Adrenal gland (tissue), 12 donors: ENCODE measurements around the gene HEMK1. TPM values are rescaled to one million over a fixed set of nuclear protein-coding genes. Genes with fewer than 3 reads are reported as not detected.
A peak's percentile ranks its signal among the peaks of the same experiment; 100 is the strongest.

Experiments
- DNase-seq, 7 donors: peaks; one replicate each; pipeline ENCODE4 v3.0.0-alpha.2; 2019 to 2020
- H3K27ac ChIP-seq, 5 donors: fragments of 200-600 bp; sonication (generic) in 4 of 5; 1 replicate in 3 of 5; 2 replicates in 2 of 5; pipeline versions ENCODE4 v1.5.1 to v1.8.0; 2016 to 2020; ENCODE audit warnings: mild to moderate bottlenecking in 1 of 5
- H3K27me3 ChIP-seq: fragments of 200-600 bp; 2 replicates; pipeline ENCODE4 v1.8.0; 2021
- H3K36me3 ChIP-seq, 2 donors: fragments of 200-600 bp; replicated peaks in 1 of 2; 1 replicate in 1 of 2; 2 replicates in 1 of 2; pipeline versions ENCODE4 v1.5.1 to v1.8.0; 2018 to 2022
- H3K4me1 ChIP-seq, 2 donors: fragments of 200-600 bp; replicated peaks in 1 of 2; 1 replicate in 1 of 2; 2 replicates in 1 of 2; pipeline versions ENCODE4 v1.5.1 to v1.8.0; 2018 to 2021
- H3K4me3 ChIP-seq, 4 donors: fragments of 200-600 bp; sonication (generic) in 3 of 4; one replicate each; pipeline ENCODE4 v1.5.1; 2016 to 2018
- H3K9me3 ChIP-seq, 3 donors: fragments of 200-600 bp; sonication (generic) in 1 of 3; replicated peaks in 1 of 3; 1 replicate in 2 of 3; 2 replicates in 1 of 3; pipeline versions ENCODE4 v1.5.1 to v1.8.0; 2016 to 2021
- CTCF ChIP-seq, 6 experiments: fragments of 450-650 bp in 4 of 6; fragments of 200-600 bp in 2 of 6; sonication (generic) in 1 of 6; IDR thresholded peaks; 1 replicate in 5 of 6; 2 replicates in 1 of 6; pipeline versions ENCODE4 v1.5.1 to v1.8.0; 2016 to 2021; ENCODE audit warnings: antibody characterized with exemption in 6 of 6, mild to moderate bottlenecking in 2 of 6, moderate library complexity in 1 of 6
- POLR2A ChIP-seq, 2 donors: fragments of 450-650 bp; IDR thresholded peaks; one replicate each; pipeline ENCODE4 v1.6.1; 2017; ENCODE audit warnings: antibody characterized with exemption in 2 of 2, mild to moderate bottlenecking in 2 of 2, moderate library complexity in 1 of 2
- WGBS, 4 donors: extraction: QIAGEN DNeasy Blood & Tissue Kit in 2 of 4; methylation state at CpG; one replicate each; pipeline versions ENCODE4 v1.1.5 to v1.1.7; 2013 to 2017; 5-methylcytosine and 5-hydroxymethylcytosine counted together
- intact Hi-C, 2 donors: fragments of 100-400 bp; cut with DNase I; formaldehyde crosslinking; loops; one replicate each; pipeline versions ENCODE4 v1.14.1 to v1.15.0; 2022 to 2023
- polyA plus RNA-seq, 3 donors: library from polyadenylated mRNA; stranded (reverse); fragments of 200-250 nt in 2 of 3; fragments of 350-450 nt in 1 of 3; fragmentation: Illumina TruSeq in 1 of 3; extraction: RNeasy Lipid Tissue Mini Kit (QIAGEN cat#74804) in 1 of 3; gene quantifications; one replicate each; pipeline ENCODE4 v1.2.3, GENCODE V29; 2013 to 2014
- total RNA-seq, 9 donors: library from RNA; depleted of rRNA in 4 of 9; stranded (reverse); fragments of >200 nt in 4 of 9; fragments of 120-200 nt in 1 of 9; fragmentation: NEBNext Ultra II Directional in 1 of 9; extraction: Animal tissue kit (Norgen Biotek cat#: 25700) in 1 of 9; gene quantifications; one replicate each; pipeline versions ENCODE4 v1.1.0 to v1.2.4, GENCODE V29; 2013 to 2023
- donor health status: healthy with polysubstance abuse.
- donor health status: Bipolar disorder and iron deficiency.
- donor health status: DM: yes; HTN: yes; CAD: no.
- donor health status: DM: no; HTN: no; CAD: no.
- donor health status: DM: no; HTN: no; CAD: no.
- donor health status: DM: yes; HTN: yes; CAD: no.

Gene HEMK1
- total and polyA plus RNA-seq, 12 donors = 9.1 to 46.4 (median 19.0) TPM

DNA sequence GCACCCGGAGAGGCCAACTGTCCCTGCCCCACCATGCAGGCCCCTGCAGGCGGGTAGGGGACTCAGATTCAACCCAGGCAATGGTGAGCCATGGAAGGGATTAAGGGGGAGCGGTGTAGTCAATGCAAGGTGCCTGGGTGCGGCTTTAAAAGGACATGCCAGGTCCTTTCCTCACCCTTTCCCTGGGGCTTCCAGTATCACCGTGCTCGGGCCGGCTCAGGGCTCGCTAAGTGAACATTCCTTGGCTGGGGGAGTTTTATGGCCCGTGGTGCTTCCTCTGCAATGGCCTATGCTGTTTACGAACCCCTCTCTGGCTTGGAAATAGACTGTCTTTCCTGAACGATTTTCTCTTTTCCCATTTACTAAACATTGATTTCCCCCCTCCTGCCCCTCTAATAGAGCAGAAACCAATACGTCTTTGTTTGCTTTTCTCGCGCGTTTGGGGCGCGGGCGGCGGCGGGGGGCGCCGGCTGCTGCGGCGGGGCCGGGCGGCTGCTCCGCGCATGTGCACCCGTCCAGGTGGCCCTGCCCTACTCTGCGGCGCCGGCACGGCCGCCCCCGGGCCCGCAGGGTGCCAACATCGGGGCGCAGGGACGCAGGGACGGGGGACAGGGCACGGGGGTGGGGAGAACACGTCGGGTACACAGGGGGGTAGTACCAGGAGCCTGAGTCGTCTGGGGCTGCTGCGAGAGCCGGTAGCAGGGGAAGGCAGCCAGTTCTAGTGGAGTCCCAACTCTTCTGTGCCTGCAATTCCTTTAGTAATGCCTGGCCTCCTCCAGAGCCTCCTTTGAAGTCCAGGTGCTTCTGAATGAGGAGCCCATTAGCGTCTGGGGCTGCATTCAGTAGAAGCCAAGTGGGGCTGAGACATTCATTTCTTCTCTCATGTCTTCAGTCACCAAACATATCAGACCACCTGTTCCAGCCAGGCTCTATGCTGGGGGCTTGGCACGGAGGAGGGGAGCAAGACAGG is 39.0 kb upstream of the HEMK1 start:
- 26 to 41% (median 33%) methylated on average over 28 to 48 of the region's 48 CpGs for WGBS, 4 donors
- intact Hi-C loops = no loop called here
- Histone ChIP-seq H3K27ac (no peak overlapping the region), H3K9me3 (no peaks in the 10 kb centered on the region), H3K4me3 (no peak overlapping the region), H3K4me1 (no peaks in the 10 kb centered on the region), H3K36me3 (no peaks in the 10 kb centered on the region), H3K27me3 (no peaks in the 10 kb centered on the region)
- TF ChIP-seq POLR2A (IDR thresholded peaks at IDR 0.05) = no peak
- TF ChIP-seq CTCF (IDR thresholded peaks at IDR 0.05) = no peak
- DNase-seq = no peak

DNA sequence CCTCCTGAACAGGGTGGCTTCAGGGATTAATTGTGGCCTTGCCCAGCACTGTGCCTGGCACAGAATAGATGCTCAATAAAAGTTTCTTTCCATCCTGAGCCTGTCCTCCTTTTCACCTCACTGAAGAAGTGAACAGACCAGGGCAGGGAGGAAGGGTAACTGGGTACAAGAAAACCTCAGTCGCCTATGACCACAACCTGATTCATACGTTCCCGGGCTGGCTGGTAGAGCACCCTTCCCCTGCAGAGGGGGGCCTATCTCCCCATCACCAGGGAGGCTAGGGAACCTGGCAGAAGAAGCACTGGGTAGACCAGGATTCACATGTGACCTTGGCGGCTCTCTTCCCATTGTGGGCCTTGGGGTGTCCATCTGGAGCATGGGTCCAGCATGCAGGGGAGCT is 38.1 kb upstream of the HEMK1 start:
- TF ChIP-seq CTCF (IDR thresholded peaks at IDR 0.05) (no peak), POLR2A (IDR thresholded peaks at IDR 0.05) (no peak)
- H3K9me3 ChIP-seq = no peaks in the 10 kb centered on the region
- intact Hi-C loops = no loop called here
- no peak overlapping the region for H3K27ac ChIP-seq
- no peak for DNase-seq
- no peaks in the 10 kb centered on the region for H3K27me3 ChIP-seq
- no peak overlapping the region for H3K4me3 ChIP-seq
- no peaks in the 10 kb centered on the region for H3K36me3 ChIP-seq
- H3K4me1 ChIP-seq = no peaks in the 10 kb centered on the region
- 89 to 90% (median 90%) methylated on average over 3 to 4 of the region's 4 CpGs for WGBS, 4 donors

- no peaks in the 10 kb centered on the region for H3K36me3 ChIP-seq
- no peak for DNase-seq
- WGBS, 4 donors = 67 to 78% (median 75%) methylated on average over 9 of the region's 9 CpGs
- peak overlapping the region in 2 of 5 donors; percentile 41 to 84 for H3K27ac ChIP-seq
- no peak for TF ChIP-seq POLR2A (IDR thresholded peaks at IDR 0.05)
- peak in 1 of 6 experiments; percentile 32 for TF ChIP-seq CTCF (IDR thresholded peaks at IDR 0.05)
- no peak overlapping the region for H3K4me3 ChIP-seq
- no peaks in the 10 kb centered on the region for H3K27me3 ChIP-seq
- no peaks in the 10 kb centered on the region for H3K9me3 ChIP-seq
- H3K4me1 ChIP-seq = no peaks in the 10 kb centered on the region
- intact Hi-C loops = no loop called here
These were observed 37.1 kb upstream of the HEMK1 start for GRCh38 chr3:50532062-50532705.

- H3K4me3 ChIP-seq = no peak overlapping the region
- DNase-seq = no peak
- H3K9me3 ChIP-seq = no peaks in the 10 kb centered on the region
- 75 to 83% (median 80%) methylated on average over 13 of the region's 13 CpGs for WGBS, 4 donors
- no peaks in the 10 kb centered on the region for H3K27me3 ChIP-seq
- no peak overlapping the region for H3K27ac ChIP-seq
- intact Hi-C loops = no loop called here
- H3K36me3 ChIP-seq = no peaks in the 10 kb centered on the region
- no peak for TF ChIP-seq CTCF (IDR thresholded peaks at IDR 0.05)
- no peak for TF ChIP-seq POLR2A (IDR thresholded peaks at IDR 0.05)
- no peaks in the 10 kb centered on the region for H3K4me1 ChIP-seq
These were observed 36.0 kb upstream of the HEMK1 start for GRCh38 chr3:50533316-50533715.
